GM23248 (cell line): Measurements from ENCODE around the gene GAST. TPM values are rescaled to one million over a fixed set of nuclear protein-coding genes. Genes with fewer than 3 reads are reported as not detected.

Experiments used
- DNase-seq: peaks from one replicate; pipeline ENCODE4 v3.0.0-alpha.2; 2015
- H2AFZ ChIP-seq: fragments of 200-600 bp; sonication (generic); 2 replicates; pipeline ENCODE4 v1.6.1; 2016; ENCODE audit warnings: antibody characterized with exemption
- H3F3A ChIP-seq: fragments of 200-600 bp; sonication (generic); 2 replicates; pipeline ENCODE4 v1.6.1; 2016; ENCODE audit warnings: mild to moderate bottlenecking, antibody characterized with exemption, mixed run types; ENCODE audit not compliant: insufficient read depth
- H3K27ac ChIP-seq: fragments of 200-600 bp; sonication (generic); 2 replicates; pipeline ENCODE4 v1.5.1; 2016; ENCODE audit warnings: mild to moderate bottlenecking
- H3K27me3 ChIP-seq: fragments of 200-600 bp; sonication (generic); replicated peaks from 2 replicates; pipeline ENCODE4 v1.6.1; 2016; ENCODE audit warnings: mild to moderate bottlenecking; ENCODE audit not compliant: insufficient read depth
- H3K36me3 ChIP-seq: fragments of 200-600 bp; sonication (generic); 2 replicates; pipeline ENCODE4 v1.6.1; 2016; ENCODE audit warnings: low read depth, mild to moderate bottlenecking
- H3K4me1 ChIP-seq: fragments of 200-600 bp; sonication (generic); 2 replicates; pipeline ENCODE4 v1.6.1; 2016; ENCODE audit warnings: mild to moderate bottlenecking; ENCODE audit not compliant: insufficient read depth
- H3K4me2 ChIP-seq: fragments of 200-600 bp; sonication (generic); one replicate; pipeline ENCODE4 v1.6.1; 2016; ENCODE audit warnings: mild to moderate bottlenecking; ENCODE audit not compliant: unreplicated experiment
- H3K4me3 ChIP-seq: fragments of 200-600 bp; sonication (generic); 2 replicates; pipeline ENCODE4 v1.5.1; 2016; ENCODE audit warnings: mild to moderate bottlenecking
- H3K79me2 ChIP-seq: fragments of 200-600 bp; sonication (generic); 2 replicates; pipeline ENCODE4 v1.6.1; 2016; ENCODE audit warnings: mild to moderate bottlenecking; ENCODE audit not compliant: insufficient read depth
- H3K9ac ChIP-seq: fragments of 200-600 bp; sonication (generic); 2 replicates; pipeline ENCODE4 v1.6.1; 2016; ENCODE audit warnings: mild to moderate bottlenecking
- H3K9me2 ChIP-seq: fragments of 200-600 bp; sonication (generic); 2 replicates; pipeline ENCODE4 v1.6.1; 2016; ENCODE audit warnings: mixed run types, mild to moderate bottlenecking, moderate library complexity; ENCODE audit not compliant: insufficient read depth
- H3K9me3 ChIP-seq: fragments of 200-600 bp; sonication (generic); one replicate; pipeline ENCODE4 v1.6.1; 2017; ENCODE audit warnings: low read depth
- H4K20me1 ChIP-seq: fragments of 200-600 bp; sonication (generic); 2 replicates; pipeline ENCODE4 v1.6.0; 2016; ENCODE audit not compliant: insufficient read depth
- EZH2 ChIP-seq: fragments of 200-600 bp; sonication (generic); IDR thresholded peaks from 2 replicates; pipeline ENCODE4 v1.6.1; 2018; ENCODE audit warnings: antibody characterized with exemption, mild to moderate bottlenecking; ENCODE audit not compliant: insufficient read depth, poor library complexity, severe bottlenecking
- EZH2phosphoT487 ChIP-seq: fragments of 200-600 bp; sonication (generic); IDR thresholded peaks from 2 replicates; pipeline ENCODE4 v1.6.1; 2018; ENCODE audit warnings: antibody characterized with exemption, moderate library complexity, mild to moderate bottlenecking, low read depth; ENCODE audit not compliant: insufficient read depth
- WGBS, 2 experiments: methylation state at CpG; one replicate each; pipeline ENCODE4 v1.1.6; 2015 to 2017; ENCODE audit warnings: low lambda C conversion rate in 2 of 2, low coverage in 1 of 2; ENCODE audit errors: missing lambda C conversion rate in 2 of 2; 5-methylcytosine and 5-hydroxymethylcytosine counted together
- in situ Hi-C: fragments of 300-500 bp; cut with MboI; formaldehyde crosslinking; loops from 2 replicates; pipeline ENCODE4 v1.15.0; 2020
- polyA plus RNA-seq: library from polyadenylated mRNA; unstranded; fragments of >200 nt; fragmentation: Nextera tagmentation; extraction: Ambion mirVana; gene quantifications from 2 replicates; pipeline ENCODE4 v1.2.1, GENCODE V29; 2016
- total RNA-seq: library from RNA; depleted of rRNA; stranded (reverse); fragments of >200 nt; shearing (Covaris generic); gene quantifications from 2 replicates; pipeline ENCODE4 v1.2.3, GENCODE V29; 2014

GAST gene
- total and polyA plus RNA-seq, 2 experiments from 2014 or later: not detected

DNA sequence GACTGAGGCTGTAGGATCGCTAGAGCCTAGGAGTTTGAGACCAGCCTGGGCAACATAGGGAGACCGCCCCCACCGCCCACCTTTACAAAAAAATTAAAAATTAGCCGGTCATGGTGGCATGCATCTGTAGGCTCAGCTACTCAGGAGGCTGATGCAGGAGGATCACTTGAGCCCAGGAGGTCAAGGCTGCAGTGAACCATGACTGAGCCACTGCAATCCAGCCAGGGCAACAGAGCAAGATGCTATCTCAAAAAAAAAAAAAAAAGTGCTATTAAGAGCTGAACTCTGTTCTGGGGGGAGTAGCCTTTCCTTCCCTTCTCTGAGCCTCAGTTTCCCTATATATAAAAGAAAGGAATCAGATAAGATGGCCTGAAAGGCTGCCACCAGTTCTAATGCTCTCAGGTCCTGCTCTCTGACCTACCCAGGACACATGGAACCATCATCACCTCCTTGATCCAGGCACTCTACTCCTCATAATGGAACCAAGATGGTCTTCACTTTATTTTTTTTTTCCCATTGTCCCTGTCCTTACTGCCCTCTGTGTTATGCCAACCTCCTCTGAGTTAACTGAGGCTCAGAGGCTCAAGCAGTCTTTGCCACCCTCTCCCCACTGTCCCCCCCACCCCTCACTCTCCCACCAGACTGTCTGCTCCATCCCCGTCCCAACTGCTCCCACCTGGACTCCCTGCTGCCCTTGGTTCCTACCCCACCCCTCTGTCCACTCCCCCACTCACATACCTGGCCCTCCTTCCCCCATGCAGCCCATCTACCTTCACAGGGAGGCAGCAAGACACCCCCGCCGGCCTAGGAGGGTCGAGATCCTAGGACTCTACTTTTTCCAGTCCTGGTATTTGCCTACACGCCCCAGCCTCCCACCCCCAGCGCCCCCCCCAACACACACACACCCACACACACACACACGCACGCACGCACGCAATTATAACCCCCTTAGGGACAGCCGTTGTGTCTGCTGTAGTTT is 47.3 kb upstream of the GAST start:
- Histone ChIP-seq H4K20me1 (no peaks in the 10 kb centered on the region), H3K36me3 (no peaks in the 10 kb centered on the region), H3K4me3 (peak overlapping the region; percentile 74; the same call in 1 of the 2 replicates), H3K79me2 (no peaks in the 10 kb centered on the region), H3K4me1 (peaks cover 5% of the 10 kb centered on the region), H3K9me3 (no peaks in the 10 kb centered on the region), H3K9ac (peak overlapping the region; percentile 68; the same call in 1 of the 2 replicates), H2AFZ (peak overlapping the region; percentile 99), H3K4me2 (no peak overlapping the region), H3K9me2 (no peaks in the 10 kb centered on the region), H3K27ac (no peak overlapping the region), H3K27me3 (no peaks in the 10 kb centered on the region), H3F3A (peaks cover 7% of the 10 kb centered on the region; the same call in 1 of the 2 replicates)
- in situ Hi-C loops: loop anchor here (10.0 to 25.0 kb wide), 3 partner anchors 328 to 1053 kb away; no protein-coding TSS in a partner anchor
- TF ChIP-seq EZH2phosphoT487 (no peak), EZH2 (no peak)
- WGBS, 2 experiments: 54 to 55% methylated on average over 11 to 15 of the region's 15 CpGs
- DNase-seq: no peak

DNA sequence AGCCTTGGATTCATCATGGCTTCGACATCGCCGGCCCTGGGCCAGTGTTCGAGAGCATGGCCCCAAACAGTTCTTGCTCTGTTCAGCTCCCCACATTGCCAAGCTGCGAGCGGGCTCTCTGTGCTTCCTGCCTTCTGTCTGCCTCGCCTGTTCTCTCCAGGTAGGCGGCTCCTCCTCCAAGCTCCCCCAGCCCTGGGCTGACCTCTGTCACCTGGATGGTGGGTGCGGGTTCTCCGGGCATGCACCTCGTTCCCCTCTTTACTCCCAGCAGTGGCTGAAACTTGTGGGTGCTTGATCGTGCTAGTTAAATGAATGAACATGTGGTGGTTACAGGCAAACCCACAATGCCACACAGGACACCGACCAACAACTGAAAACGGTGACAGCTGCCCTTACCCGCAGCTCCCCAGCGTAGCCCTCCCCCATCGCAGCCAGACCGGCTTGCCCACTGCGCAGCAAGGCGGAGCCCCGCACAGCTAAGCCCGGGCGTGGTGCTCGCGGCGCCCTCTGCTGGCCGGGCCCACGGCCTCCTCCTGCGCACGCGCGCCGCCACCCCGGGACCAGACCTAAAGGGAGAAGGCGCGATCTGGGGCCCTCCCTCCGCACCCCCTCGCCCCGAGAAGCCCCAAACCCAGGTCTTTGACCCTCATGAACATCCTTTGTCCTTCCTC is 46.4 kb upstream of the GAST start:
- Histone ChIP-seq H3K27me3 (no peaks in the 10 kb centered on the region), H3K9ac (peak overlapping the region; percentile 68), H3K4me1 (peaks cover 5% of the 10 kb centered on the region), H3K4me2 (peak overlapping the region; percentile 95), H4K20me1 (no peaks in the 10 kb centered on the region), H3K4me3 (peak overlapping the region; percentile 74), H3K9me2 (no peaks in the 10 kb centered on the region), H3F3A (peaks cover 7% of the 10 kb centered on the region; the same call in 1 of the 2 replicates), H3K36me3 (no peaks in the 10 kb centered on the region), H3K9me3 (no peaks in the 10 kb centered on the region), H3K27ac (peak overlapping the region; percentile 56), H2AFZ (peak overlapping the region; percentile 99), H3K79me2 (no peaks in the 10 kb centered on the region)
- WGBS, 2 experiments: 0 to 2% methylated on average over 13 to 38 of the region's 39 CpGs
- TF ChIP-seq EZH2phosphoT487: no peak
- TF ChIP-seq EZH2: no peak
- in situ Hi-C loops: loop anchor here (10.0 to 25.0 kb wide), 3 partner anchors 328 to 1053 kb away; no protein-coding TSS in a partner anchor
- peak; percentile 93 for DNase-seq

DNA sequence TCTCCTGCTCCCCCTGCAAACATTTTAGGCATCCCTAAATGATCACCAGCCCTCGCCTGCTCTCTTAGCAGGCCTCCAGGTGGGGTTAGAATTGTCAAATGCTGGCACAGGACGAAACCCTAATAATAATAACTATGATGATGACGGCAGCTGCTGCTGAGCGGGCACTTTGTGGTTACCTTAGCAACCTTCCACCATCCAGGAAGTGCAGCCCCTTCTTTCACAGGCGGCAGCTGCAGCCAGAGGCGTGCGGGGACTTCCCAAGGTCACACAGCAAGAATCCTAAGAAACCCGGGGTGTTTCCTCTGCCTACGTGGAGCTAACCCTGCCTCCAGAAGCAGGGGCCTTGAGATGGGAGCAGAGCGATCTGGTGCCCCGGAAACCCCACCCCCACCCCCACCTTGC is 45.9 kb upstream of the GAST start:
- Histone ChIP-seq H3K27me3 (no peaks in the 10 kb centered on the region), H3K4me2 (peak overlapping the region; percentile 95), H4K20me1 (no peaks in the 10 kb centered on the region), H3F3A (peaks cover 7% of the 10 kb centered on the region; the same call in 1 of the 2 replicates), H2AFZ (peak overlapping the region; percentile 99), H3K36me3 (no peaks in the 10 kb centered on the region), H3K9me3 (no peaks in the 10 kb centered on the region), H3K9me2 (no peaks in the 10 kb centered on the region), H3K79me2 (no peaks in the 10 kb centered on the region), H3K27ac (peak overlapping the region; percentile 56), H3K9ac (peak overlapping the region; percentile 68), H3K4me3 (peak overlapping the region; percentile 74), H3K4me1 (peaks cover 5% of the 10 kb centered on the region)
- TF ChIP-seq EZH2 (no peak), EZH2phosphoT487 (no peak)
- DNase-seq: peak; percentile 47
- in situ Hi-C loops: loop anchor here (10.0 to 25.0 kb wide), 3 partner anchors 329 to 1054 kb away; no protein-coding TSS in a partner anchor
- WGBS, 2 experiments: 9 to 19% methylated on average over 4 to 11 of the region's 11 CpGs

- H3K36me3 ChIP-seq: no peaks in the 10 kb centered on the region
- no peaks in the 10 kb centered on the region for H3K79me2 ChIP-seq
- H3K27ac ChIP-seq: peak overlapping the region; percentile 56
- H3K4me1 ChIP-seq: peaks cover 5% of the 10 kb centered on the region
- in situ Hi-C loops: loop anchor here (10.0 to 25.0 kb wide), 3 partner anchors 329 to 1054 kb away; no protein-coding TSS in a partner anchor
- peak overlapping the region; percentile 68 for H3K9ac ChIP-seq
- H3F3A ChIP-seq: peaks cover 7% of the 10 kb centered on the region; the same call in 1 of the 2 replicates
- H3K27me3 ChIP-seq: no peaks in the 10 kb centered on the region
- H3K4me2 ChIP-seq: peak overlapping the region; percentile 95
- DNase-seq: peak; percentile 82
- peak overlapping the region; percentile 74 for H3K4me3 ChIP-seq
- H2AFZ ChIP-seq: peak overlapping the region; percentile 99
- no peaks in the 10 kb centered on the region for H3K9me2 ChIP-seq
- H3K9me3 ChIP-seq: no peaks in the 10 kb centered on the region
- TF ChIP-seq EZH2phosphoT487 (no peak), EZH2 (no peak)
- WGBS, 2 experiments: 2% methylated on average over 21 to 23 of the region's 23 CpGs
- no peaks in the 10 kb centered on the region for H4K20me1 ChIP-seq
These were observed 45.3 kb upstream of the GAST start for GRCh38 chr17:41666708-41667279.
